Measurements from ENCODE around the gene TAMALIN. TPM values are rescaled to one million over a fixed set of nuclear protein-coding genes. Genes with fewer than 3 reads are reported as not detected.

TAMALIN gene
- total RNA-seq, 1 experiment from 2014 or later: 1.4 TPM

Other genes starting within 250 kb of the TAMALIN start
- 0.10 and 0.67 TPM in 2 replicates for gene FIGNL2, start 158.2 kb upstream of the TAMALIN start, total RNA-seq (2014; rRNA removed; shearing (Covaris generic); ENCODE audit: low replicate concordance)
- gene ANKRD33, start 118.8 kb upstream of the TAMALIN start, total RNA-seq (2014; rRNA removed; shearing (Covaris generic); ENCODE audit: low replicate concordance): not detected in 2 replicates
- gene ACVRL1, start 99.4 kb upstream of the TAMALIN start, total RNA-seq (2014; rRNA removed; shearing (Covaris generic); ENCODE audit: low replicate concordance): 0.52 and 1.4 TPM in 2 replicates
- 0.57 and 1.9 TPM in 2 replicates for gene ACVR1B, start 55.2 kb upstream of the TAMALIN start, total RNA-seq (2014; rRNA removed; shearing (Covaris generic); ENCODE audit: low replicate concordance)
- 4.4 TPM in 1 of 2 replicates, not detected in the other for gene NR4A1, start 44.5 kb downstream of the TAMALIN start, total RNA-seq (2014; rRNA removed; shearing (Covaris generic); ENCODE audit: low replicate concordance)
- gene ATG101, start 63.0 kb downstream of the TAMALIN start, total RNA-seq (2014; rRNA removed; shearing (Covaris generic); ENCODE audit: low replicate concordance): 45.4 and 110 TPM in 2 replicates
- not detected in 2 replicates for gene SMIM41, start 72.8 kb downstream of the TAMALIN start, total RNA-seq (2014; rRNA removed; shearing (Covaris generic); ENCODE audit: low replicate concordance)
- gene KRT80, start 185.1 kb downstream of the TAMALIN start, total RNA-seq (2014; rRNA removed; shearing (Covaris generic); ENCODE audit: low replicate concordance): 12.0 and 18.2 TPM in 2 replicates
- 163 and 302 TPM in 2 replicates for gene KRT7, start 226.3 kb downstream of the TAMALIN start, total RNA-seq (2014; rRNA removed; shearing (Covaris generic); ENCODE audit: low replicate concordance)

All from MG63 (cell line).